ENCODE measurements around the gene ETNK2.

ETNK2 gene

GRCh38 chr1:204085876-204086275 is 66.0 kb downstream of the ETNK2 start:
- no peak overlapping the region for H3K4me3 ChIP-seq (ENCODE audit: low read depth, low read length)
- TF ChIP-seq CTCF (IDR thresholded peaks at IDR 0.05; ENCODE audit: borderline replicate concordance, insufficient read depth, low read depth, low read length) = no peak

- no peak for TF ChIP-seq CTCF (IDR thresholded peaks at IDR 0.05; ENCODE audit: borderline replicate concordance, insufficient read depth, low read depth, low read length)
- no peak overlapping the region for H3K4me3 ChIP-seq (ENCODE audit: low read depth, low read length)
These were observed 67.5 kb downstream of the ETNK2 start for GRCh38 chr1:204084247-204084772.

- no peak overlapping the region for H3K4me3 ChIP-seq (ENCODE audit: low read depth, low read length)
- no peak for TF ChIP-seq CTCF (IDR thresholded peaks at IDR 0.05; ENCODE audit: borderline replicate concordance, insufficient read depth, low read depth, low read length)
These were observed 68.4 kb downstream of the ETNK2 start for GRCh38 chr1:204083491-204083890.

- TF ChIP-seq CTCF (IDR thresholded peaks at IDR 0.05; ENCODE audit: borderline replicate concordance, insufficient read depth, low read depth, low read length) = no peak
- no peak overlapping the region for H3K4me3 ChIP-seq (ENCODE audit: low read depth, low read length)
These were observed 69.9 kb downstream of the ETNK2 start for GRCh38 chr1:204081791-204082513.

- TF ChIP-seq CTCF (IDR thresholded peaks at IDR 0.05; ENCODE audit: borderline replicate concordance, insufficient read depth, low read depth, low read length) = no peak
- no peak overlapping the region for H3K4me3 ChIP-seq (ENCODE audit: low read depth, low read length)
These were observed 70.6 kb downstream of the ETNK2 start for GRCh38 chr1:204081164-204081790.

Measured in GM12875 (cell line).